IMR-90 (cell line): ENCODE data around the gene SPCS3.

Experiments
- CEBPB ChIP-seq: IDR thresholded peaks from 2 replicates; pipeline ENCODE4 v1.6.1; 2012; ENCODE audit warnings: low read depth, low read length, improper control_type of control experiment
- CHD1 ChIP-seq: IDR thresholded peaks from 2 replicates; pipeline ENCODE4 v1.6.1; 2012; ENCODE audit warnings: low read depth, low read length, improper control_type of control experiment
- FOS ChIP-seq: fragments of 150-350 bp; IDR thresholded peaks from 2 replicates; pipeline ENCODE4 v1.6.1; 2016; ENCODE audit warnings: low read depth, low read length
- MXI1 ChIP-seq: IDR thresholded peaks from 2 replicates; pipeline ENCODE4 v1.6.1; 2012; ENCODE audit warnings: low read depth, mild to moderate bottlenecking, low read length, moderate library complexity, borderline replicate concordance
- NFE2L2 ChIP-seq: fragments of 150-350 bp; IDR thresholded peaks from 2 replicates; pipeline ENCODE4 v1.6.1; 2016; ENCODE audit warnings: low read depth, mild to moderate bottlenecking, low read length
- POLR2A ChIP-seq: IDR thresholded peaks from 2 replicates; pipeline ENCODE4 v1.6.1; 2012; ENCODE audit warnings: mild to moderate bottlenecking, low read depth, low read length
- RAD21 ChIP-seq: IDR thresholded peaks from 2 replicates; pipeline ENCODE4 v1.6.1; 2012; ENCODE audit warnings: low read length, improper control_type of control experiment
- RCOR1 ChIP-seq: IDR thresholded peaks from 2 replicates; pipeline ENCODE4 v1.6.1; 2012; ENCODE audit warnings: mild to moderate bottlenecking, low read length, improper control_type of control experiment; ENCODE audit not compliant: insufficient replicate concordance
- RFX5 ChIP-seq: IDR thresholded peaks from 2 replicates; pipeline ENCODE4 v1.8.0; 2012; ENCODE audit warnings: low read depth, mild to moderate bottlenecking, low read length, moderate library complexity
- SMC3 ChIP-seq: fragments of 150-350 bp; IDR thresholded peaks from 2 replicates; pipeline ENCODE4 v1.6.1; 2016; ENCODE audit warnings: low read depth, mild to moderate bottlenecking, antibody characterized with exemption, low read length, moderate library complexity
- TF ChIP-seq, protein P1 (sequence below): conservative IDR thresholded peaks from 2 replicates; pipeline ENCODE4 v1.5.1; 2012; ENCODE audit warnings: mild to moderate bottlenecking, low read depth, low read length, improper control_type of control experiment
- TF ChIP-seq, protein P2 (sequence below): fragments of 150-350 bp; IDR thresholded peaks from 2 replicates; pipeline ENCODE4 v1.6.1; 2017; ENCODE audit warnings: mild to moderate bottlenecking, antibody characterized with exemption, low read length, low read depth
- TF ChIP-seq, protein P3 (sequence below): fragments of 150-350 bp; IDR thresholded peaks from 2 replicates; pipeline ENCODE4 v1.6.1; 2016; ENCODE audit warnings: low read depth, mild to moderate bottlenecking, low read length, moderate library complexity, borderline replicate concordance

DNA sequence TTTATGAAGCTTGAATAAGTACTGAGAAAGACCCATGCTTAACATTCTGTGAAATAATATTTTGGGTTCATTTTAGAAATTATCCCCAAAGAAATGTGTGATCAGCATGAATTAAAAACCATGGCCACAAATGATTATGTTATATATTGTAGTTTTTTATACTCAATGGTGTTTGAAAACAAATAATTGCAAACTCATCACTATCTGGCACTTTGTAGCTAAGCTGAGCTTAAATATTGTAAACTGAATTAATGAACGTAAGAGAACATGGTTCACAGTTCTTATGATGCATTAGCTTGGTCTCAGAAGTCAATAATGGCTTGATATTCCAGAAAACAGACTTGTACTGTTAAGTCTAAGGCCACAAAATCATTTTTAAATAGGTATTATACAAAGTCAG lies 26.1 kb upstream of the SPCS3 start:
- no peak for TF ChIP-seq POLR2A
- TF ChIP-seq, protein P1, sequence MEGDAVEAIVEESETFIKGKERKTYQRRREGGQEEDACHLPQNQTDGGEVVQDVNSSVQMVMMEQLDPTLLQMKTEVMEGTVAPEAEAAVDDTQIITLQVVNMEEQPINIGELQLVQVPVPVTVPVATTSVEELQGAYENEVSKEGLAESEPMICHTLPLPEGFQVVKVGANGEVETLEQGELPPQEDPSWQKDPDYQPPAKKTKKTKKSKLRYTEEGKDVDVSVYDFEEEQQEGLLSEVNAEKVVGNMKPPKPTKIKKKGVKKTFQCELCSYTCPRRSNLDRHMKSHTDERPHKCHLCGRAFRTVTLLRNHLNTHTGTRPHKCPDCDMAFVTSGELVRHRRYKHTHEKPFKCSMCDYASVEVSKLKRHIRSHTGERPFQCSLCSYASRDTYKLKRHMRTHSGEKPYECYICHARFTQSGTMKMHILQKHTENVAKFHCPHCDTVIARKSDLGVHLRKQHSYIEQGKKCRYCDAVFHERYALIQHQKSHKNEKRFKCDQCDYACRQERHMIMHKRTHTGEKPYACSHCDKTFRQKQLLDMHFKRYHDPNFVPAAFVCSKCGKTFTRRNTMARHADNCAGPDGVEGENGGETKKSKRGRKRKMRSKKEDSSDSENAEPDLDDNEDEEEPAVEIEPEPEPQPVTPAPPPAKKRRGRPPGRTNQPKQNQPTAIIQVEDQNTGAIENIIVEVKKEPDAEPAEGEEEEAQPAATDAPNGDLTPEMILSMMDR: no peak
- TF ChIP-seq, protein P2, sequence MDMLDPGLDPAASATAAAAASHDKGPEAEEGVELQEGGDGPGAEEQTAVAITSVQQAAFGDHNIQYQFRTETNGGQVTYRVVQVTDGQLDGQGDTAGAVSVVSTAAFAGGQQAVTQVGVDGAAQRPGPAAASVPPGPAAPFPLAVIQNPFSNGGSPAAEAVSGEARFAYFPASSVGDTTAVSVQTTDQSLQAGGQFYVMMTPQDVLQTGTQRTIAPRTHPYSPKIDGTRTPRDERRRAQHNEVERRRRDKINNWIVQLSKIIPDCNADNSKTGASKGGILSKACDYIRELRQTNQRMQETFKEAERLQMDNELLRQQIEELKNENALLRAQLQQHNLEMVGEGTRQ: no peak
- TF ChIP-seq, protein P3, sequence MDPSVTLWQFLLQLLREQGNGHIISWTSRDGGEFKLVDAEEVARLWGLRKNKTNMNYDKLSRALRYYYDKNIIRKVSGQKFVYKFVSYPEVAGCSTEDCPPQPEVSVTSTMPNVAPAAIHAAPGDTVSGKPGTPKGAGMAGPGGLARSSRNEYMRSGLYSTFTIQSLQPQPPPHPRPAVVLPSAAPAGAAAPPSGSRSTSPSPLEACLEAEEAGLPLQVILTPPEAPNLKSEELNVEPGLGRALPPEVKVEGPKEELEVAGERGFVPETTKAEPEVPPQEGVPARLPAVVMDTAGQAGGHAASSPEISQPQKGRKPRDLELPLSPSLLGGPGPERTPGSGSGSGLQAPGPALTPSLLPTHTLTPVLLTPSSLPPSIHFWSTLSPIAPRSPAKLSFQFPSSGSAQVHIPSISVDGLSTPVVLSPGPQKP: no peak
- no peak for TF ChIP-seq CHD1
- TF ChIP-seq RAD21: no peak
- no peak for TF ChIP-seq MXI1
- no peak for TF ChIP-seq NFE2L2
- no peak for TF ChIP-seq SMC3
- no peak for TF ChIP-seq FOS
- no peak for TF ChIP-seq CEBPB
- TF ChIP-seq RCOR1: no peak
- no peak for TF ChIP-seq RFX5
